Endothelial cell (in vitro differentiated cells): ENCODE measurements around the gene USP9X. TPM values are rescaled to one million over a fixed set of nuclear protein-coding genes. Genes with fewer than 3 reads are reported as not detected.

Experiments used
- DNase-seq: peaks from one replicate; pipeline ENCODE4 v3.0.0; 2021; ENCODE audit warnings: low spot score
- H3K27ac Mint-ChIP-seq: one replicate; pipeline ENCODE4 v1.8.0; 2021; ENCODE audit warnings: mixed read lengths, inconsistent platforms; ENCODE audit not compliant: unreplicated experiment
- H3K27me3 Mint-ChIP-seq: one replicate; pipeline ENCODE4 v1.8.0; 2021; ENCODE audit warnings: mild to moderate bottlenecking, moderate library complexity, mixed read lengths, inconsistent platforms; ENCODE audit not compliant: unreplicated experiment
- H3K36me3 Mint-ChIP-seq: one replicate; pipeline ENCODE4 v1.8.0; 2021; ENCODE audit warnings: mild to moderate bottlenecking, low read depth, mixed read lengths, inconsistent platforms; ENCODE audit not compliant: unreplicated experiment
- H3K4me1 Mint-ChIP-seq: one replicate; pipeline ENCODE4 v1.8.0; 2021; ENCODE audit warnings: mild to moderate bottlenecking, mixed read lengths, inconsistent platforms; ENCODE audit not compliant: unreplicated experiment
- H3K4me3 Mint-ChIP-seq: one replicate; pipeline ENCODE4 v1.8.0; 2021; ENCODE audit warnings: mild to moderate bottlenecking, mixed read lengths, inconsistent platforms; ENCODE audit not compliant: unreplicated experiment
- H3K9me3 Mint-ChIP-seq: one replicate; pipeline ENCODE4 v1.8.0; 2021; ENCODE audit warnings: mixed read lengths, inconsistent platforms; ENCODE audit not compliant: unreplicated experiment
- CTCF ChIP-seq: fragments of 200-600 bp; sonication (generic); IDR thresholded peaks from one replicate; pipeline ENCODE4 v1.5.0; 2021; ENCODE audit warnings: antibody characterized with exemption; ENCODE audit not compliant: unreplicated experiment
- total RNA-seq: library from RNA; stranded (reverse); fragmentation: NEBNext Ultra II Directional; extraction: Animal tissue kit (Norgen Biotek cat#: 25700); gene quantifications from one replicate; pipeline ENCODE4 v1.2.1, GENCODE V29; 2021; ENCODE audit not compliant: unreplicated experiment

Gene USP9X
- total RNA-seq, 1 donor from 2014 or later, result 72.9 TPM

- no peak for TF ChIP-seq CTCF
- no peaks in the 10 kb centered on the region for H3K9me3 Mint-ChIP-seq
- no peaks in the 10 kb centered on the region for H3K27me3 Mint-ChIP-seq
- no peak overlapping the region for H3K27ac Mint-ChIP-seq
- no peaks in the 10 kb centered on the region for H3K4me1 Mint-ChIP-seq
- DNase-seq, result no peak
- no peaks in the 10 kb centered on the region for H3K36me3 Mint-ChIP-seq
- no peak overlapping the region for H3K4me3 Mint-ChIP-seq
Observed at GRCh38 chrX:41076742-41077141, 8.5 kb upstream of the USP9X start.

GRCh38 chrX:41081821-41082220 lies 3.4 kb upstream of the USP9X start:
- H3K27me3 Mint-ChIP-seq, result peaks cover 4% of the 10 kb centered on the region

GRCh38 chrX:41082783-41083182 lies 2.5 kb upstream of the USP9X start:
- H3K27ac Mint-ChIP-seq, result no peak overlapping the region
- no peak overlapping the region for H3K4me3 Mint-ChIP-seq
- DNase-seq, result no peak
- H3K27me3 Mint-ChIP-seq, result peaks cover 4% of the 10 kb centered on the region
- H3K9me3 Mint-ChIP-seq, result no peaks in the 10 kb centered on the region
- H3K36me3 Mint-ChIP-seq, result no peaks in the 10 kb centered on the region
- H3K4me1 Mint-ChIP-seq, result peaks cover 2% of the 10 kb centered on the region
- no peak for TF ChIP-seq CTCF

More at GRCh38 chrX:41081821-41082220, 3.4 kb upstream of the USP9X start:
- no peak for DNase-seq
- H3K4me1 Mint-ChIP-seq, result peaks cover 2% of the 10 kb centered on the region
- H3K27ac Mint-ChIP-seq, result no peak overlapping the region
- no peak for TF ChIP-seq CTCF
- no peaks in the 10 kb centered on the region for H3K36me3 Mint-ChIP-seq
- no peak overlapping the region for H3K4me3 Mint-ChIP-seq
- H3K9me3 Mint-ChIP-seq, result no peaks in the 10 kb centered on the region

- Mint-ChIP-seq H3K27ac (peak overlapping the region; percentile 99), H3K36me3 (no peaks in the 10 kb centered on the region)
Observed at GRCh38 chrX:41084044-41084892, 977 bp upstream of the USP9X start.

More at GRCh38 chrX:41084044-41084892, 977 bp upstream of the USP9X start:
- no peak for TF ChIP-seq CTCF
- peak overlapping the region; percentile 91 for H3K4me3 Mint-ChIP-seq
- H3K9me3 Mint-ChIP-seq, result no peaks in the 10 kb centered on the region
- peaks cover 4% of the 10 kb centered on the region for H3K27me3 Mint-ChIP-seq
- DNase-seq, result peak; percentile 96
- peaks cover 16% of the 10 kb centered on the region for H3K4me1 Mint-ChIP-seq
